ENCODE results near the gene VSIG1.

VSIG1 gene

GRCh38 chrX:108044554-108045256, at the start of gene VSIG1:
Gene VSIG1, plus strand, starts transcription at chrX:108045065. Its CDS starts 66 bp downstream, at chrX:108045131.
- DNase-seq (ENCODE audit: low spot score): no peak

DNA sequence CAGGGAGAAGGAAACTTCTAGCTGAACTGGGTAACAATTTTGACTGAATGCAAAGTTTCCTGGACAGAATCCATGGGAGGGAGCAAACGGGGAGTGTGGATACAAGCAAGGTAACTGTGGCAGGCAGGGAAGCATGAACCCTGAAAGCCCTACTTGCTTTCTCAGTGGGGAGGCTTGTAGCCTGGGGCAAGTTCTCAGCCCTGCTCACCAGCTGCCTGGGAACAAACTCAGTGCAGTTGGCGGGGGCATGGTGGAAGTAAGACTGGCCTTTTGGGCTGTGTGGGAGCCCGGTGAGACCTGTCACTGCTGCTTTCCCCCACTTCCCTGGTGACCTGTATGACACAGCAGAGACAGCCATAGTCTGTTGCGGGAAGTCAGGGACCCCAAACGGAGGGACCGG, 48.7 kb upstream of the VSIG1 start:
- no peak for DNase-seq (ENCODE audit: low spot score)

- no peak for DNase-seq (ENCODE audit: low spot score)
Observed at GRCh38 chrX:108000751-108001150, 44.1 kb upstream of the VSIG1 start.

DNA sequence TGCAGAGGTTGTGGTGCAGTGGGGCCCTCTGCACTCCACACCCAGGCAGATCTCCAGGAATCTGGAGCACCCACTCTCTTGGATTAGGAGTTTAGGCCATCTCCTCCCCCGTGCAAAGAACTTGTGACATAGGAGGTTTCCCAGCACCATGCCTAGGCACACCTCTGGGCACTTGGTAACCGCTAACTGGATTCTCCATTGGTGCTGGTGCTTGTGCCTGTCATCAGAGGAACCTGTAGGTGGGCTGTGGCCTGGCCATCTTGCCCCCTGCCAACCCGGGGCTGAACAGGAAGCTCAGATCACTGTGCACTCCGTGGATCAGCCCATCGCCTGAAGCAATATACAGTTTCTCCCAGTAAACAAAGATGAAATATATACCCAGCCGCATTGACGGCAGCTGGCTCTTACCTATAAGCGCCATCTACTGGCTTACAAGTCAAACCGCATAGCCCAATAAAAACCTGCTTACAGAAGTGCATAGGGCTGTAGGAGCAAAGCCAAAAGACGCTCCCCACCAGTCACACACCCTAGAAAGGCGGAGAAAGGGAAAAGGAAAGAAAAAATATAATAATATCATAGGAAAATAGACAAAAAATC, 43.5 kb upstream of the VSIG1 start:
- DNase-seq (ENCODE audit: low spot score): no peak

GRCh38 chrX:108018656-108019381, 26.0 kb upstream of the VSIG1 start:
- no peak for DNase-seq (ENCODE audit: low spot score)

DNA sequence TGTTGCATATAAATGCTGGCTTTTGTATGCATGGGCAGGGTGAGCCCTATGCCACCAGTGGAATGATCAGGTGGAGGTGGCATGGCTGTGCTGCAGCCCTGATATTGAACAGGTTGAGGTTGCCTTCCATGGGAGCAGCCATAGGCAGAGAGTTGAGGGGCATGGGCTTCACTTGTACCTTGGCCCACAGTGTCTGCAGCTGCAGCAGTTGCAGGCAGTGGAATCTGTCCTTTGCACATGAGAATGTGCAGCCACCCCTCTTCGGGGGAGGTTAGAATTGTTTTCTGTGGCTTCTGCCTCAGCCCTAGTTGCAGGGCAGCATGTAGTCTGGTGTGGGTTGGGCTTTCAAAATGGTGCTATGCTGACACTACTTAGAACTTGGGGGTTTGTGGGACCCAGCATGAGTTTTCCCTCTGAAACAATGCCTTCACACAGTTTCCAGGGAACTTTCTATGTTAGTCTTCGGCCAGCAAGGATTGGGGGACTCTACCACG, 25.4 kb upstream of the VSIG1 start:
- no peak for DNase-seq (ENCODE audit: low spot score)

- DNase-seq (ENCODE audit: low spot score): no peak
Observed at GRCh38 chrX:108020631-108021030, 24.2 kb upstream of the VSIG1 start.

DNA sequence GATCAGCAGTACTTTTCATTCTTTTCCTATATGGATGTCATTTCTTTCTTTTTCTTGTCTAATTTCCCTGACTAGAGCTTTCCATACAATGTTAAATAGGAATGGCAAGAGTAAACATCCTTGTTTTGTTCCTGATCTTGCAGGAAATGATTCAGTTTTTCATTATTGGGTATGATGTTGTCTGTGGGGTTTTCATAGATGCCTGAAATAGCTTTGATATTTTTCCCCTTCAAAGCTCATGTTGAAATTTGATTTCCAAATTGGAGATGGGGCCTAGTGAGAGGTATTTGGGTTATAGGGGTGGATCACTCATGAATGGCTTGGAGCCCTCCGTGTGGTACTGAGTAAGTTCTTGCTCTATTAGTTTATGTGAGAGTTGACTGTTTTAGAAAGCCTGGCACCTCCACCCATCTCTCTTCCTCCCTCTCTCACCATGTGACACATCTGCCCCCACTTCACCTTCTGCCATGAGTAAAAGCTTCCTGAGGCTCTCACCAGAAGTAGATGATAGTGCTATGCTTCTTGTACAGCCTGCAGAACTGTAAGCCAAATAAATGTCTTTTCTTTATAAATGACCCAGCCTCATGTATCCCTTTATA, 22.3 kb upstream of the VSIG1 start:
- DNase-seq (ENCODE audit: low spot score): no peak

DNA sequence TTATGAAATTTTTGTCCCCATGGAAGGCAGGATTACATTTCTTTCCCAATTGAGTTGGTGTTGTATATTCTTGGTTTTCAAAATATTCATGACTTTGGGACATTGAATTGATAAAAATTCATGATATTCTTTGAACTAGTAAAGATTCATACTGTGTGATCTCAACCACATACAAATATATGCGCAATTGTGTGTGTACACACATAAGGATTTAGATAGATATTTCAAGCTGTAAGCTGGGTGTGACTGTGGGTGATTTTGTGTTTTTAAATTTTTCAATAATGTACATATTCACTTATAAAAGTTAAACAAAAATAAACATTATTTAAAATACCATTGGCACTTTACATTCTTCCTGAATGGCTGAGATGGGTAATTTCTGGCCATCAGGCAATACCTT, 19.5 kb upstream of the VSIG1 start:
- DNase-seq (ENCODE audit: low spot score): no peak

GRCh38 chrX:108025954-108026600, 18.8 kb upstream of the VSIG1 start:
- DNase-seq (ENCODE audit: low spot score): no peak

- DNase-seq (ENCODE audit: low spot score): no peak
Observed at GRCh38 chrX:108028854-108029253, 16.0 kb upstream of the VSIG1 start.

DNA sequence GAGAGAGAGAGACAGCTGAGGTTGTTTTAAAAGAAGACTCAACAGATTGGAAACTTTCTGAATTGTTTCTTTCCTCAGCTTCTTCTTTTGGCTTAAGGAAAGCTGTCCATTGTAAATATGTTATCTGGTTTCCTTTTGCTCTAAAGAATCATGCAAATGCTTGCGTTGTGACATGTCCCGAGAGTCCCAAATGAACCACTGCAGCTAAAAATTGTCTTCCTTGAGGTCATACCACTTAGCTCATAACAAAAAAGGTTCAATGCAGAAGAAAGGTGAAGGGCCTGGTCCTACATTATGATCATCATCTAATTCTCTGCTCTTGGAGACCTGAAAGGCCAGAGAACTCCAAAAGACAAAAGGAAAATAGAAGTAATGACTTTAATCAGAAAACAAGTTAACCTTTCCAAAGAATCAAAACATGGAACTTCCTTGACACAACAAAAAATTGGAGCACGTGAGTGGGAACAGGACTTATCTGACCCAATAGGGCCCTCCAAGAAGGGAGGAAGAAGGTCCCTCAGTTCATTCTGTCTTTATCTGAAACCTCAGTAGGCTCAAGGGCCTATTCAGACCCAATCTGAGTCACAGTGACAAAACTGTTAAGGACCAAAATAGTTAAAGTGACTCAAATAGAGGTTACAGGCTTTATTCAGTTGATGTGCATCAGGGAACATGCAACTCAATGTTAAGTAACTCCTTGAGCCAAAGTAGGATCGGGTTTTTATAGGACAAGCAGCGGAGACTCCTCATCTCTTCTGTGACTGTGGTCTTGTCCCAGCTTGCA, 14.7 kb upstream of the VSIG1 start:
- no peak for DNase-seq (ENCODE audit: low spot score)

GRCh38 chrX:108032944-108033343, 11.9 kb upstream of the VSIG1 start:
- no peak for DNase-seq (ENCODE audit: low spot score)

GRCh38 chrX:108033890-108034289, 11.0 kb upstream of the VSIG1 start:
- no peak for DNase-seq (ENCODE audit: low spot score)

DNA sequence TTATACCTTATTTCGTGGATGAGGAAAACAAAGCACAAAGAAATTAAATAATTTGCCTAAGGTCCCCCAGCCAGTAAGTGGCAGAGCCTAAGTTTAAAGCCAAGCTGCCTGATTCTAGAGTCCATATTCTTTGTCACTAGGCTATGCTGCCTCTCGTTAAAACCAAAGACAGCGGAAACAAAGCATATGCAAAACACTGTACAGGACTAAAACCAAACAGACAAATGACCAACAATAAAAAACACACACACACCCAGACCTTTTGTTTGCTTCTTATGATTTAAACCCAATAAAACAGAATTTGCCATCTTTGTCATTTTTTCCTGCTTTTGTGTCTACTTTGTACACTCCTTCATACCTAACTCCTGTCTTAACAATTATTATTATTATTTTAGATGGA, 10.1 kb upstream of the VSIG1 start:
- DNase-seq (ENCODE audit: low spot score): no peak

DNA sequence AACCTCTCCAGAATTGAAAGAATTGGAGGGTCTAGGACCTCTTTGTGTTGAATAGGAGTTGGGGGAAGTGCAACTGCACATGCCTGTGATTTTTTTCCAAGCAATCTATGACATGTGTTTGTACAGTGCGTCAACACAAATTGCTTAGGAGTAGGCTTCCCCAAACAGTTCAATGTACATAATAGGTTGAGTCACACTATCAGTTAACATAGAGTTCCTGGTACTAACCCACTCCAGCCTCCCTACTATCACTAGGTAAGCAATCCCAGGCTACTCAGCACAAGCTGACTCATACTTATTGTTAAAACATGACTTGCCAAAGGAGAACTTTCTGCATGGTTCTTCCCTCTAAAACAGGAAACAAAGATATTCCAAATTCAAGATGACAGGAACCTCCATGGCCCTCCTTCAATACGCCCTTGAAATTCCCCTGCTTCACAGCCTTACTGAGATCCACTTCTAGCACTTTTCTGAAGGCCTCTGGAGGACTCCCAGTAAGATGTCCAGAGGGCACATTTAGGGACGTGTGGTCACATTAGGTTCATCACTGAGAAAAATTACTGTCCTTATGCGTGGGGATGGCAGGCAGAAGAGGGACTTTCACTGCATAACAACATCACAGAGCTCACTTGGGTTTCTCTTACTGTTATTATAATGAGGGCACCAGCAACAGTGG, 8.4 kb upstream of the VSIG1 start:
- DNase-seq (ENCODE audit: low spot score): no peak

DNA sequence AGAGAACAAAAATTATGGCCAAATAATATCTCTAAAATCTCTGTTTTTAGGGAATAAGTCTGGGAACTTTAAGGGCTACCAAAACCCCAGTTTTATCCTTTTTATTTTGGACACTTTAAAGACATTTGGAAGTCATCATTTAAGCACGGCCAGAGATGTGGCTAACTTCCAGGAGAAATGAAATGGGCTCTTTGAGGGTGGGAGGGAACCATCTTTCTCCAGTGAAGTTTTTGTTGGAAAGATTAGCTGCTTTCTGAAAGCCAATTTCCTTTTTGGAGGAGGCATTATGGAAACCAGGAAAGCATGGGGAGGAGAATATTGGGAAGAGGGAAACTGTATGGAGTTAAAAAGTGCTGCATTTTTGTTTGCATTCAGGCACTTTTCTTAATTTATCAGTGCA, 4.8 kb downstream of the VSIG1 start:
- DNase-seq (ENCODE audit: low spot score): no peak

- no peak for DNase-seq (ENCODE audit: low spot score)
Observed at GRCh38 chrX:108053218-108053617, 8.4 kb downstream of the VSIG1 start.

DNA sequence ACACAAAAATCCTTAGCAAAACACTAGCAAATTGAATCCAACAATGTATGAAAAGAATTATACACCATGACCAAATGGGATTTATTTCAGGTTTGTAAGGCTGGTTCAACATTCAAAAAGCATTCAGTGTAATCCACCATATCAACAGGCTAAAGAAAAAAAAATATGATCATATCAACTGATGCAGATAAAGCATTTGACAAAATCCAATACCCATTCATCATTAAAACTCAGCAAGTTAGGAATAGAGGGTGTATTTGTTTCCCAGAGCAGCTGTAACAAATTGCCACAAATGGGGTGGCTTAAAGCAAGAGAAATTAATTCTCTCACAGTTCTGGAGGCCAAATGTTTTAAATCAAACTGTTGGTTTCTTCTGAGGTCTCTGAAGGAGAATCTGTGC, 10.7 kb downstream of the VSIG1 start:
- DNase-seq (ENCODE audit: low spot score): no peak

GRCh38 chrX:108059801-108060200, 14.9 kb downstream of the VSIG1 start:
- DNase-seq (ENCODE audit: low spot score): no peak

GRCh38 chrX:108064001-108064400, 19.1 kb downstream of the VSIG1 start:
- no peak for DNase-seq (ENCODE audit: low spot score)

Data from globus pallidus (tissue), 1 donor.